Neuronal stem cell (in vitro differentiated cells): Measurements from ENCODE around the gene PPP6R3.

Experiments used
- DNase-seq: peaks from one replicate; pipeline ENCODE4 v3.0.0-alpha.2; 2013; ENCODE audit warnings: low spot score
- H2AFZ ChIP-seq: one replicate; pipeline ENCODE4 v1.6.1; 2013; ENCODE audit warnings: mild to moderate bottlenecking, low read length, inconsistent platforms
- H2AK5ac ChIP-seq: 2 replicates; pipeline ENCODE4 v1.6.1; 2013; ENCODE audit warnings: low read depth, mild to moderate bottlenecking, inconsistent platforms, low read length, moderate library complexity, mixed read lengths
- H2BK120ac ChIP-seq: 2 replicates; pipeline ENCODE4 v1.6.1; 2013; ENCODE audit warnings: low read depth, mild to moderate bottlenecking, inconsistent platforms, low read length, moderate library complexity, mixed read lengths
- H2BK12ac ChIP-seq: one replicate; pipeline ENCODE4 v1.6.1; 2013; ENCODE audit warnings: low read length, inconsistent platforms
- H2BK15ac ChIP-seq: 2 replicates; pipeline ENCODE4 v1.6.1; 2013; ENCODE audit warnings: mild to moderate bottlenecking, low read length, inconsistent platforms, mixed read lengths
- H2BK5ac ChIP-seq: one replicate; pipeline ENCODE4 v1.6.1; 2013; ENCODE audit warnings: inconsistent platforms, mild to moderate bottlenecking, low read length, moderate library complexity
- H3K14ac ChIP-seq: one replicate; pipeline ENCODE4 v1.6.1; 2013; ENCODE audit warnings: low read length, inconsistent platforms
- H3K18ac ChIP-seq: 2 replicates; pipeline ENCODE4 v1.6.1; 2013; ENCODE audit warnings: low read length, inconsistent platforms
- H3K23ac ChIP-seq: 2 replicates; pipeline ENCODE4 v1.6.1; 2013; ENCODE audit warnings: low read depth, mild to moderate bottlenecking, mixed read lengths, low read length, inconsistent platforms; ENCODE audit not compliant: poor library complexity
- H3K27ac ChIP-seq: replicated peaks from 3 replicates; pipeline ENCODE4 v1.5.1; 2013; ENCODE audit warnings: low read length, inconsistent platforms
- H3K27me3 ChIP-seq, 3 experiments: 2 replicates each; pipeline ENCODE4 v1.6.1; 2013; ENCODE audit warnings: low read length in 3 of 3, mild to moderate bottlenecking in 2 of 3, inconsistent platforms in 1 of 3, low read depth in 1 of 3, mixed read lengths in 1 of 3, moderate library complexity in 1 of 3; ENCODE audit not compliant: control insufficient read depth in 3 of 3, insufficient read depth in 3 of 3
- H3K36me3 ChIP-seq, 2 donors: replicated peaks in 1 of 2; 2 replicates each; pipeline ENCODE4 v1.6.1; 2013; ENCODE audit warnings: low read length in 2 of 2; ENCODE audit not compliant: control insufficient read depth in 2 of 2, insufficient read depth in 2 of 2
- H3K4ac ChIP-seq: 2 replicates; pipeline ENCODE4 v1.6.1; 2013; ENCODE audit warnings: inconsistent platforms, mild to moderate bottlenecking, low read length, moderate library complexity
- H3K4me1 ChIP-seq, 2 donors: 1 replicate in 1 of 2; 2 replicates in 1 of 2; pipeline ENCODE4 v1.6.1; 2013; ENCODE audit warnings: low read length in 2 of 2, low read depth in 1 of 2; ENCODE audit not compliant: control insufficient read depth in 2 of 2, insufficient read depth in 1 of 2
- H3K4me2 ChIP-seq: one replicate; pipeline ENCODE4 v1.6.1; 2013; ENCODE audit warnings: mild to moderate bottlenecking, low read length, inconsistent platforms; ENCODE audit not compliant: insufficient read depth, poor library complexity, severe bottlenecking
- H3K4me3 ChIP-seq, 2 donors: 2 replicates each; pipeline ENCODE4 v1.5.1; 2013; ENCODE audit warnings: low read length in 2 of 2, mild to moderate bottlenecking in 2 of 2, inconsistent platforms in 1 of 2, moderate library complexity in 1 of 2
- H3K79me1 ChIP-seq: one replicate; pipeline ENCODE4 v1.6.1; 2013; ENCODE audit warnings: low read depth, mild to moderate bottlenecking, inconsistent platforms, low read length, moderate library complexity
- H3K9ac ChIP-seq: one replicate; pipeline ENCODE4 v1.6.1; 2013; ENCODE audit warnings: mild to moderate bottlenecking, low read depth, low read length, inconsistent platforms; ENCODE audit not compliant: poor library complexity
- H3K9me3 ChIP-seq, 2 donors: replicated peaks in 1 of 2; 2 replicates each; pipeline versions ENCODE3 to v1.6.1; 2013; ENCODE audit warnings: low read length in 2 of 2, mild to moderate bottlenecking in 2 of 2, inconsistent platforms in 1 of 2, low read depth in 1 of 2, mixed read lengths in 1 of 2, moderate library complexity in 1 of 2; ENCODE audit not compliant: control insufficient read depth in 2 of 2, insufficient read depth in 1 of 2
- H4K8ac ChIP-seq: one replicate; pipeline ENCODE4 v1.6.1; 2013; ENCODE audit warnings: low read depth, mild to moderate bottlenecking, inconsistent platforms, low read length, moderate library complexity
- H4K91ac ChIP-seq: one replicate; pipeline ENCODE4 v1.6.1; 2013; ENCODE audit warnings: low read length, low read depth, mild to moderate bottlenecking, inconsistent platforms; ENCODE audit not compliant: poor library complexity
- WGBS, 2 donors: extraction: QIAGEN DNeasy Blood & Tissue Kit; methylation state at CpG; one replicate each; pipeline ENCODE4 v1.1.7; 2013; ENCODE audit warnings: missing lambda C conversion rate in 2 of 2, mixed read lengths in 1 of 2; ENCODE audit not compliant: insufficient read length in 2 of 2, insufficient replicate concordance in 1 of 2; ENCODE audit errors: extremely low coverage in 2 of 2; 5-methylcytosine and 5-hydroxymethylcytosine counted together

Gene PPP6R3

DNA sequence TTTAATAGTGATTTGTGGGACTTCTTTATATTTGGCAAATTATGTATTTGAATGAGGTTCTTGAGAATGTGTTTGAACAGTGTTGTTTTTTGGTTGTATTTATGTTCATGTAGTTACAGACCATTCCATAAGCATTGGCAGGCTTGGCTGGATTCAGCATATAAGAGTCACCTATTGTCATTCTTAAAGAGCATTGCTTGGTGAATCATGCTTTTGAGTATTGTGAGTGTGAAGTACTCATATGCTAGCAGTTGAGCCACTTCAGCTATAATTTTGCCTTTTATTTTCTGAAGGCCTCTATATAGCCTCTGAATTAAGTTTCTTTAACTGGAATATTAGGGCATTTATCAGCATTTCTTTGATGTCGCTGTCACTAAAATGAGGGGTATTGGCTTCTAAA is 113.8 kb downstream of the PPP6R3 start:
- H3K4ac ChIP-seq, result no peak overlapping the region
- no peak overlapping the region for H3K14ac ChIP-seq
- H3K79me1 ChIP-seq, result no peaks in the 10 kb centered on the region
- no peak overlapping the region for H3K23ac ChIP-seq
- no peaks in the 10 kb centered on the region for H3K4me1 ChIP-seq
- no peak overlapping the region for H3K9ac ChIP-seq
- no peak for DNase-seq
- no CpG with 5 or more reads among the region's 1 CpG for WGBS, 2 donors
- H3K27me3 ChIP-seq, result no peaks in the 10 kb centered on the region
- H3K4me2 ChIP-seq, result no peak overlapping the region
- no peak overlapping the region for H3K4me3 ChIP-seq
- H2BK12ac ChIP-seq, result no peak overlapping the region
- H4K8ac ChIP-seq, result no peak overlapping the region
- H3K27ac ChIP-seq, result no peak overlapping the region
- H2BK15ac ChIP-seq, result no peak overlapping the region
- no peak overlapping the region for H2AK5ac ChIP-seq
- H2BK5ac ChIP-seq, result no peak overlapping the region
- no peak overlapping the region for H3K18ac ChIP-seq
- no peaks in the 10 kb centered on the region for H3K9me3 ChIP-seq
- no peak overlapping the region for H4K91ac ChIP-seq
- no peak overlapping the region for H2AFZ ChIP-seq
- no peak overlapping the region for H2BK120ac ChIP-seq
- peaks cover 38 to 99% of the 10 kb centered on the region in 2 donors for H3K36me3 ChIP-seq

DNA sequence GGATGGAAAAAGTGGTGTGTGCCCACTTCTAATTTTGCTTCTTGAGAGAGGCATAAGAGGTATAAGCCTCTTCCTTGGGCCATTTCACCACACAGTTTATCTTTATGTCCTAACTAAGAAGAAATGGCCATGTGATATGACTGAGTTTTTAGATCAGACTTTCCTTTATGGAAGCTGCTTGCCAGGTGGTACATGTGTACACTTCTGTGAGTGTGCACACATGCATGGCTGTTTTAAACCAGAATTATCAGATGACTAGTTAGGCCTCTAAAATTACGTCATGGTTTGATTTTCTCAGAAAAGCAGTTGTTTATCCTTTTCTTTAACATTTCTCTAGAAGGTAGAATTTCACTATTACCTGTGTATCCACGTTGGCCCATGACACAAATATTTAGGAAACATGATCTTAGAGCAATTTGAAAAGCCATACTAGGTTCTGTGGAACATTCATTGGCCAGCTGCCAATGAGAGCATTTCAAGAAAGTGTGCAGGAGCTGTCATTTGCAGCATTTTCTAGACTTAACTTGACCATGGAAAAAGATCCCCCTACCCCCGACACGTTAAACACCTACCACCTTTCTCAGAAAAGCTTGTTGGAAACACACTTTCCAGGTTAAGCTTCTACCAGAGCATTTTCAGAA is 114.6 kb downstream of the PPP6R3 start:
- Histone ChIP-seq H3K4ac (no peak overlapping the region), H2BK12ac (no peak overlapping the region), H4K91ac (no peak overlapping the region), H2BK15ac (no peak overlapping the region), H3K27ac (no peak overlapping the region), H3K23ac (no peak overlapping the region), H3K4me2 (no peak overlapping the region), H4K8ac (no peak overlapping the region), H3K9me3 (peaks cover 0 to 2% of the 10 kb centered on the region in 2 donors), H2AFZ (no peak overlapping the region), H3K79me1 (no peaks in the 10 kb centered on the region), H3K27me3 (no peaks in the 10 kb centered on the region), H3K36me3 (peaks cover 44 to 99% of the 10 kb centered on the region in 2 donors), H2BK120ac (no peak overlapping the region), H3K18ac (no peak overlapping the region), H3K14ac (no peak overlapping the region), H2BK5ac (no peak overlapping the region), H2AK5ac (no peak overlapping the region), H3K4me3 (no peak overlapping the region), H3K4me1 (no peaks in the 10 kb centered on the region), H3K9ac (no peak overlapping the region)
- no CpG with 5 or more reads among the region's 4 CpGs for WGBS, 2 donors
- DNase-seq, result no peak

DNA sequence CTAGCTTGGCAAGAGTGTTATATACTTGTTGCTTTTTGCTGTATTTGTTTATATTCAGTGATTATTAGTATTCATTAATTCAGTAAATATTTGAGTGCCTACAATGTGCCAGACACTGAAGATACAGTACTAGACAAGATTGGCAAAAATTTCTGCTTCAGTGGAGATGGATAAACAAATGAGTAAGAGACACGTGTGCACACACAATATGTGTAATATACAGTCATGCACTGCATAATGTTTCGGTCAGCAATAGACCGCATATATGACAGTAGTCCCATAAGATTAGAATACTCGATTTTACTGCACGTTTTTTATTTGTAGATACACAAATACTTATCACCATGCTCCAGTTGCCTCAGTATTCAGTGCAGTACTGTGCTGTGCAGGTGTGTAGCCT is 118.9 kb downstream of the PPP6R3 start:
- H2BK15ac ChIP-seq, result no peak overlapping the region
- H4K8ac ChIP-seq, result no peak overlapping the region
- peaks cover 0 to 4% of the 10 kb centered on the region in 2 donors for H3K9me3 ChIP-seq
- no peak overlapping the region for H3K4me2 ChIP-seq
- H2BK12ac ChIP-seq, result no peak overlapping the region
- H3K79me1 ChIP-seq, result no peaks in the 10 kb centered on the region
- H2AK5ac ChIP-seq, result no peak overlapping the region
- no peak overlapping the region for H3K4ac ChIP-seq
- WGBS, 2 donors, result no CpG with 5 or more reads among the region's 5 CpGs
- no peaks in the 10 kb centered on the region for H3K4me1 ChIP-seq
- no peak overlapping the region for H4K91ac ChIP-seq
- H3K27me3 ChIP-seq, result no peaks in the 10 kb centered on the region
- H3K23ac ChIP-seq, result no peak overlapping the region
- no peak overlapping the region for H3K4me3 ChIP-seq
- H3K27ac ChIP-seq, result no peak overlapping the region
- H2AFZ ChIP-seq, result no peak overlapping the region
- no peak for DNase-seq
- H3K36me3 ChIP-seq, result peaks cover 36 to 96% of the 10 kb centered on the region in 2 donors
- H2BK120ac ChIP-seq, result no peak overlapping the region
- no peak overlapping the region for H3K14ac ChIP-seq
- H3K18ac ChIP-seq, result no peak overlapping the region
- H3K9ac ChIP-seq, result no peak overlapping the region
- no peak overlapping the region for H2BK5ac ChIP-seq

DNA sequence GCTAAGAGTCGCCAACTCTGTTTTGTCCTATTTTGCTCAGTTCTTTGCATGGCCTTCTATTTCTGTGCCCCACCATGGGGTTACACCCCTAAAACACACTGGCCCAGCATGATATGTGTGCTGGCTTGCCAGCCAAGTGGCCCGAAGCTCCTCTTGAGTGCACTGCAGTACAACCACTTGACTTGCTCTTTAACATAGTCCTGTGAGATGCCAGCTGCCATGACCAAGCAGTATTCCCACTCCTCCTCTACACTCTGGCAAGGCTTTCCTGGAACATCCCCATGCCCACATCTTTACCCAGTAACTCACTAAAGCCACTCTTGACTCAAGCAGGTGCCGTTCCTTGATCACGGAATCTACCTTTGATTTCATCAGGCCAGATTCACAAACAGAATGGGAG is 120.9 kb downstream of the PPP6R3 start:
- Histone ChIP-seq H3K27me3 (no peaks in the 10 kb centered on the region), H4K8ac (no peak overlapping the region), H3K9me3 (peaks cover 0 to 4% of the 10 kb centered on the region in 2 donors), H3K4me3 (no peak overlapping the region), H2BK5ac (no peak overlapping the region), H3K36me3 (peaks cover 33 to 96% of the 10 kb centered on the region in 2 donors), H4K91ac (no peak overlapping the region), H2AFZ (no peak overlapping the region), H3K4me1 (no peaks in the 10 kb centered on the region), H3K18ac (no peak overlapping the region), H3K79me1 (no peaks in the 10 kb centered on the region), H2BK120ac (no peak overlapping the region), H2BK15ac (no peak overlapping the region), H3K9ac (no peak overlapping the region), H3K14ac (no peak overlapping the region), H2BK12ac (no peak overlapping the region), H3K23ac (no peak overlapping the region), H3K4me2 (no peak overlapping the region), H2AK5ac (no peak overlapping the region), H3K27ac (no peak overlapping the region), H3K4ac (no peak overlapping the region)
- WGBS, 2 donors, result no CpG with 5 or more reads among the region's 4 CpGs
- no peak for DNase-seq
